Sciatic nerve (tissue), 2 donors: ENCODE data around the gene RNF144A. TPM values are rescaled to one million over a fixed set of nuclear protein-coding genes. Genes with fewer than 3 reads are reported as not detected.

Experiments used
- ATAC-seq: fragments of 200-7000 bp; cut with Tn5 transposase; one replicate; pipeline ENCODE4 v1.9.1; 2020; ENCODE audit warnings: mild to moderate bottlenecking, moderate library complexity
- DNase-seq: peaks from one replicate; pipeline ENCODE4 v3.0.0-alpha.2; 2020; ENCODE audit warnings: low spot score
- intact Hi-C: fragments of 100-400 bp; cut with DNase I; formaldehyde crosslinking; loops from one replicate; pipeline ENCODE4 v1.14.2; 2022
- total RNA-seq: library from RNA; stranded (reverse); fragmentation: NEBNext Ultra II Directional; extraction: Animal tissue kit (Norgen Biotek cat#: 25700); gene quantifications from one replicate; pipeline ENCODE4 v1.2.1, GENCODE V29; 2021
- donor health status: DM: no; HTN: no; CAD: no.
- donor health status: DM: no; HTN: no; CAD: no.

The RNF144A gene
- total RNA-seq, 1 donor from 2014 or later, result 42.5 TPM

DNA sequence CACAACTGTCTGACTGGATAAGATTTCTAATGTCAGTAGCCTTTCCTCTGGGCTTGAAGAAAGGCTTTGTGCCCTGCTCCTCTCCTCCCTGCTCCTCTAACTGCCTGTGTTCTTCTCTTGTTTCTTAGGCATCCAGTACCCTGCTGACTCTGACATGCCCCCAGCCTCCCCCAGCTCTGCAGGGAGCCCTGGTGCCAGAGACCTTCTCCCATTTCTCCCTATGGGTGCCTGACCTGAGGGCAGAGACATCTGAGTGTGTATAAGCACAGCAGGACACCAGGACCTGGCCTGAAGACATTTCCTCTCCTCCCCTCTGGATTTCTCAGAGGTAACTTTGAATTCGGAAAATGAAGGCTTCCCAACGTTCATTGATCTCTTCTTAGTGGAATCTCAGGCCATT, 23.6 kb downstream of the RNF144A start:
- intact Hi-C loops, result no loop called here
- ATAC-seq (no peak), DNase-seq (no peak)

DNA sequence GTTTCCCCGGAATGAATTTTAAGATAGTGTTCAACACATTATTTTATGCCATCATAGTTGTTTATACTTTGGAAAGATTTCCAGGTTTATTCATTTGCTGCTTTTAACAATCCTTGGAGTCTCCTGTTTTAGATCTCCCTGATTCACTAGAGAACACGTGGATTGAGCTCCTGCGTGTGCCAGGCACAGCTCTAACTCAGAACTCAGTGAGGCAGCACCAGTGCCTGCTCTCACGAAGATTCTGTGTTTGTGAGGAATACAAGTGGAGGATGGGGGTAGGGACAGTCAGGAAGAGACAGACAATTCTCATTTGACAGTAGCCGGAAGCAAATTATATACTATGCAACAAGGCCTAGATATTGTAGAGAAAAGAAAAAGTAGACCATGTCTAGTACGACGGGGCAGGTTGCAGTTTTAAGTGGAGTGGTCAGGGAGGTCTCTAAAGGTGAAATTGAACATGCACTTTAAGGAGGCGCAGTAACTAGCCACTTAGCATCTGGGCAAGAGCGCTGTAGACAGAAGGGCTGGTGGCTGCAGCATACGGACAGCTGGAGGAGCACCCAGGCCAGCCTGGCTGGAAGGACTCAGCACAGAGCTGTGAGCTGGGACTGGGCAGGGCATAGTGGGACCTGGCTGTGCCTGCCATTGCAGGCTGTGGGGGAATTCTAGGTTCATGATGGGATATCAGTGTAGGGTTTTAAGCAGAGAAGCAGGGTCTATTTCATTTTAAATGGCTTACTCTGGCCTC, 24.3 kb downstream of the RNF144A start:
- intact Hi-C loops, result no loop called here
- no peak for ATAC-seq
- DNase-seq, result no peak

DNA sequence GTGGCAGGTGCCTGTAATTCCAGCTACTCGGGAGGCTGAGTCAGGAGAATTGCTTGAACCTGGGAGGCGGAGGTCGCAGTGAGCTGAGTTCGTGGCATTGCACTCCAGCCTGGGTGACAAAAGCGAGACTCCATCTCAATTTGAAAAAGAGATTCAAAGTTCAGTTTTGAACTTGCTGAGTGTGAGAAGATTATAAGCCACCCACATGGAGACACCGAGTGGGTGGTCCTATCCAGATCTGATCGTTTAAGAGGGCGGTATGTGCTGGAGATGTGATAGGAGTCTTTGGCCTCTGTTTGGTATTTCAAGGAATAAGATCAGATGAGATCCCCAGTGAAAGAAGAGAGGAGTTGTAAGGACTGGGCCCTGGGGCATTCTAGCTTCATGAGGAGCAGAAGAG, 25.6 kb downstream of the RNF144A start:
- intact Hi-C loops, result no loop called here
- DNase-seq (no peak), ATAC-seq (no peak)

DNA sequence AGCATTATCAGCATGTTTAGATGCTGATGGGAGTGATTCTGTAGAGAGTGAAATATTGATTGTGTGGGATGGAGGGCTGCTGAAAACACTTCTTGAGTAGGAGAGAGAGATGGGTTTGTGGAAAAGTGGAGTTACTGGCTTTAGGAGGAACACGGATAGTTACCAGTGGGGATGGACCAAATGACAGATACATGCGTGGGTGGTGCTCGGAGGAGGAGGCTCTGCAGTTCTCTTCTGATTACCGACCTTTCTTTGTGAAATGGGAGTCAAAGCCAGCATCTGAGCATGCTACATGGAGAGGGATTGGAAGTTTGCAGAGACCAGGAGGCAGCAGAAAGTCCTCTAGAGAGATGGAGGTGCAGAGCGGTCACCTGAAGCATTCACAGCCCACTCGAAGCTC, 26.3 kb downstream of the RNF144A start:
- DNase-seq (no peak), ATAC-seq (no peak)
- intact Hi-C loops, result no loop called here

DNA sequence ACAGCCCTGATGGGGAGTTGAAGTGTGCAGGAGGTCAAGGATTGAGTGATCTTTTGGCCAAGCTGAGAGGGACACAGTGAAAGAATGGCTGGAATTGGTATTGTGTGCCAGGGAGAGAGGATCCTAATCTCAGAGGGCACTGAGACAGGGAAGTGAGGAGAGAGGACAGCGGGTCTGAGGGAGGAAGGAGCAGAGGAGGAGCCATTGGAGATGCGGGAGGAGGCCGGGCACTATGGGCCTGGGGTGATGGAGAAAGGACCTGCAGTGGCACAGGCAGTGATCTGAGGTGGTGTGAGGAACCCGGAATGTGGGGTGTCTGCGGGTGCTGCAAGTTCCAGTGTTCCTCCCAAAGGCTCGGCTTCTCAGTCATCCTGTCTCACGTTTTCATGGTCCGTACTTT, 26.8 kb downstream of the RNF144A start:
- intact Hi-C loops, result no loop called here
- DNase-seq (no peak), ATAC-seq (peak; percentile 21)

DNA sequence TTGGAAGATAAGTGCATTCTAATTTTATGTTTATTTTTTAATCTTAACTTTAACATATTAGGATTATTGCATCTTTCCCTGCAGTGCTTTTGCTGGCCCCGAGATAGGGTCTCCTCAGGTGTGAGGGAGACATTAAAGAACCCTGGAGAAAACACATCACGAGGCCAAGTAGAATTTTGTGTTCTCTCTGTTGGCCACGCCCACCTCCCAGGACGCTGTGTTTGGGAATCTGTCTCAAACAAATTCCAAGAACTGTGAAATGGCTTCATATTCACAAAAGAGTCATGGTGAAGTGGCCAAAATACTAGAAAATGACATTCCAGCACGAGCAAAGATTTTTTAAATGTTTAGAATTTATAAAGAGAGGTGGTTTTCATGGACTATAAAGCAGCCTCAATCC, 27.3 kb downstream of the RNF144A start:
- ATAC-seq, result peak; percentile 80
- intact Hi-C loops, result no loop called here
- no peak for DNase-seq

DNA sequence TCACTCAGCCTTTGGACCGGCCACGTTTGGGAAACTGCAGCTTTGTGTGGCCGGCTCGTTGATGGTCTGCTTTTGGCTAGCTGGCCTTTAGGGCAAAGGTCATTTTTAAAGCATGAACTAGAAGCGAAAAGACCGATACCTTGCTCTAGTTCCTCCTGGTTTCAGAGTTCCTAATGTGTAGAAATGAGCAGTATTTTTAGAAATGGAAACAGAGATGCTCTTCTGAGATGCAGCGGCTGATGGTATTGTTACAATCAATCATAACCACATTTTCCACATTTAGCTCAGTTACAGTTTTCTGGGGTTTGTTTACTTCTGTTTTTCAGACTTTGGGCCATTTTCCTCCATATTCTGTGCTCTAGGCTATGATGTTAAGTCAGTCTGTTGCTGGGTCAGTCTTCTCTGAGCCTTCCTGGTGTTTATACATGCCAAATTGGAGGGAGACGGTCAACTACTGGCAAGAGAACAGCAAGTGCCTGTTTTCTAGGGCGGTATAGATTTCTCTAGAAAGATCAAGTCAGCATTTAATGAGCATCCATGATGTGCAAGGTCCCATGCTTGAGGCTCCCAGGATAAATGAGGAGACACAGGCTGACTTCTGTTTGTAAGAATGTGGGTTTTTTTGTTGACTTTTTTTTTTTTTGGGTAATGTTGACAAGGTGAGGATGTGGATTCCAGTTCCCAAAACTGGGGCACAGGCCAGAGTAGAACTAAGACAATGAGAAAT, 28.0 kb downstream of the RNF144A start:
- DNase-seq, result no peak
- intact Hi-C loops, result no loop called here
- peak; percentile 35 for ATAC-seq

DNA sequence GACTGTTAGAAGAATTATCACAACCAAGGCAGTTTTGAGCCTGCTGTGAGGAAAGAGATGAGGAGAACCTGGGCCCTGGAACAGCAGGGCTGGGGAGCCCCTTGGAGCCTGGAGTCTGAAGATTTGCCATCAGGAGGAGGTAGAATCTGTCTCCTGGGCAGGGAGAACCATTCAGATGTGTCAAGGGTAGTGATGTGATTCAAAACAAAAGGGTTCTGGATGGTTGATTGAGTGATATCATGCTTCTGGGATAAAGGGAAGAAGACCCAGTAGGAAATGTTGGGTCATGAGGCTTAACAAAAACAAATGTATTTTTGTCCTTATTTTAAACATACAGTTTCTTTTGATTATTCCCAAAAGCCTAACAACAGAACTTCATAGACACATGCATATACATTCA, 28.6 kb downstream of the RNF144A start:
- no peak for ATAC-seq
- intact Hi-C loops, result no loop called here

DNA sequence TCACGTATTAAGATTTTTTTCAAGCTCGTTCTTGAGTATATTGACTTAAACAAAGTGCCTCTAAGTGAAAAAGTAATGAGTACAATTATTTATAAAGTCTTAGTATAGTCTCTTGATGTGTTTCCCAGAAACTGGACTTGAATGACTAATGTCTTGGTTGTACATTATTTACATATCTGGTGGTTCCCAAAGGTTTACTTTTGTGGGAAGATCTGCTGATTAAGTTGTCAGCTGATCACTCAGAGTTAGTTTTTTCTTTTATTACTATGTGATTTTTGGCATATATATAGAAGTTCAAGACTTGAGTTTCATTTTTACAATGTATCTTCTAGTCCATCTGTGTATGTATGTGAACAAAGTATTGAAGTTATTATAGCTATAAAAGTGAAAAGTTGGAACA, 29.5 kb downstream of the RNF144A start:
- intact Hi-C loops, result no loop called here
- ATAC-seq (no peak), DNase-seq (no peak)

More for the DNA sequence above, 28.6 kb downstream of the RNF144A start:
- DNase-seq, result no peak

DNA sequence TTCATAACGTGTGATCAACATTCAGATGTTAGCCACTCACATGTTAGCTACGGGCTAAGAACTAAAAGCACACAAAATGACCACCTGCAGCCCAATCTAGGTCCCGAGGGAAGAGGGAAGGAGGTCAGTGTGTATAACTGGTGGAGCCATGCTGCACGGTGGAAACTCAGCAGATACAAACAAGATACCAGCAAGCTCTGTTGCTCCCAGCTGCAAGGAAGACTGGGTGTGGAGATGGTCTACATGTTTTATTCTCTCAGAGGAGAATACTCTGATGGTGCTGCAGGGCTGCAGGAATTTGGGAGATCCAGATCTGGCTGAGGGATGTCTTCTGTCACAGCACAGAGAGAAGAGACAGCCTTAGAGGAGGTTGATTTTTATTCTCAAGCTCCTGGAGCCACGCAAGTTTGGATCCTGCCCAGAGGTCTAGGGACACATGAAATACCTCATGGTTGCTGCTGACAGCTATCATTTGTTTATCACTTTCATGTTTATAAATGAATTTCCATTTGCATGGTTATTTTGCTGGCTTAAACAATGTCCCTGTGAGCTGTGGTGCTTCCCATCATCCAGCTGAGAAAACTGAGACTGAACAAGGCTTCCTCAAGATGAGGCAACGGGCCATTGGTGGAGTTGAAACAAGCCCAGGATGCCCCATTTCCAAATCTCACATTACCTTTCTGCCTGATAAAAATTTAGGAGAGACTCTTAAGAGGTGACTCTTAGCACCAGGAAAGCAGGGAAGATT, 30.9 kb downstream of the RNF144A start:
- DNase-seq (no peak), ATAC-seq (no peak)
- intact Hi-C loops, result no loop called here

DNA sequence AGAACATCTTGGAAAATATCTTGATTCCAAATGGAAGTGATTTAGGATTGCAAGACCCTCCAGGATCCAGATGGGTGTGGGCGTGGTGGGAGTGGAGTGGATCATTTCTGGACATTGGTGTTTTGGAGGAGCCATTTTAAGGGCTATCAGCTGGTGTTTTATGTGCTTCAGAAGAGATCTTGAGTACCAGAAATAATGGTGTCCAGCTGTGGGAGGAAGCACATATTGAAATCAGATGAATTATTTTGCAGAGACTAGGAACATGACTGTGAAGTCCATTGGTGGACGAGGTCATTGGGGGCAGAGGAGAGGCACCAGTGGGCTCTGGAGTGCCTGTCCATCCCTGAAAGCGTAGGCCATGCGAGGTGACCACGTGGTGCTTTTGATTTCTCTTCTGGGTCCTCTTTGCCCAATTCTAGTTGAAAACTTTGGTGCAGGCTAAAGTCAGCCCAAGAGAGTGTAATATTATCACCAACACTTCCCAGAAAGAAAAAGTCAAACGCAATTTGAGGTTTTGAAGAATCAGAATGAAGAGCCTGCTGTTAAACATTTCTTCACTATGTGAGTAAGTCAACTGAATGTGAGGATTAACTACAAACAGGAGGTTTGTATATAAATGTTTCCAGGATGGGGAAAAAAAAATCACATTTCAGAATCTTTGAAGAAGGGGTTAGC, 31.6 kb downstream of the RNF144A start:
- ATAC-seq (peak; percentile 38), DNase-seq (no peak)
- intact Hi-C loops, result no loop called here

DNA sequence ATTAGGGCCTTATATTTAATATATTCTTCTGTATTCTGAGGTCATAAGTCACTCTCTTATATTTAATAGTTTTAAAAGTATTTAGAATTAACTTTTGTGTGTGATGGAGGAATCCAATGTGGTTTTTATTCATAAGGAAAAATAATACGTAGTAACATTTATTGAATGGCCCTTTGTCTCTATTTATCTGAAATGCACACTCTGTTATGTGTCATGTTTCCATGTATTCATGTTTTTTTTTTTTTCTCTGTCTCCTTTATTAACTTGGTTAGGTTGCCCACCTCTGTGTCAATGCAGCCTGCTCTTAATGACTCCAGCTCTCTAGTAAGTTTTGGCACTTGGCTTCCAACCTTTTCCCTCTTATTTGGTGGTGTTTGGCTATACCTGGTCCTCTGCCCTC, 33.8 kb downstream of the RNF144A start:
- ATAC-seq (no peak), DNase-seq (no peak)
- intact Hi-C loops, result no loop called here

DNA sequence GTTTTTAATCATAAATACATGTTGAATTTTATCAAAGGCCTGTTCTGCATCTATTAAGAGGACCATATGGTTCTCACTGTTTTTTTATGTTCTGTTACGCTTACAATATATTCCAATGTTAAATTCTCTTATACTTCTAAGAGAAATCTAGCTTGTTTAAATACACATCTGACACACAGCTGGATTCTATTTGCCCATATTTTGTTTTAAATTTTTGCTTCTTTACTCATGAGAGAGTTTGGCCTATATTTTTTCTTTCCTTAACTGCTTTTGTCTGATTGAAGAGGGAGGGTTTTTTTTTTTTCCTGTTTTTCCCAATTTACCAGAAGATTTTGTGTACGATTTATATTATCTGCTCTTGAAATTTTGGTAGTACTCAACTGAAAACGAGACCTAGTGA, 34.9 kb downstream of the RNF144A start:
- ATAC-seq, result no peak

DNA sequence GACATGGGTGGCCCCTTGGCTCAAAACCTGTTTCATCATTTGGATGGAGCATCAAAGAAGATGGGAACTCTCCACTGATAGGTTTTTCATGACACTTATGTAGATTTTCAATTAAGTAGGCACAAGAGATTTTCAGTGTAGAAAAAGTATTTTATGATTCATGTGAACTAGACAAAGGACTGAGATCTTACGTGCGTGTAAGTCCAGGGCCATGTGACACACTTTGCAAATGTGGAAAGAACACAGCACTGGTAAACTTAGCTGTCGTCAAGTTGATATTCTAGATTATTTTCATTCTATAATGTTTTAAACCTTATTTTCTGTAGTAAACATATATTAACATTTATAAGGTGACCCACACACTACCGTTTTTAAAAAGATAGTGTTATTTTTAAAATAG, 37.4 kb downstream of the RNF144A start:
- DNase-seq, result no peak
- intact Hi-C loops, result no loop called here
- peak; percentile 31 for ATAC-seq

More for the DNA sequence above, 34.9 kb downstream of the RNF144A start:
- intact Hi-C loops, result no loop called here
- DNase-seq, result no peak

DNA sequence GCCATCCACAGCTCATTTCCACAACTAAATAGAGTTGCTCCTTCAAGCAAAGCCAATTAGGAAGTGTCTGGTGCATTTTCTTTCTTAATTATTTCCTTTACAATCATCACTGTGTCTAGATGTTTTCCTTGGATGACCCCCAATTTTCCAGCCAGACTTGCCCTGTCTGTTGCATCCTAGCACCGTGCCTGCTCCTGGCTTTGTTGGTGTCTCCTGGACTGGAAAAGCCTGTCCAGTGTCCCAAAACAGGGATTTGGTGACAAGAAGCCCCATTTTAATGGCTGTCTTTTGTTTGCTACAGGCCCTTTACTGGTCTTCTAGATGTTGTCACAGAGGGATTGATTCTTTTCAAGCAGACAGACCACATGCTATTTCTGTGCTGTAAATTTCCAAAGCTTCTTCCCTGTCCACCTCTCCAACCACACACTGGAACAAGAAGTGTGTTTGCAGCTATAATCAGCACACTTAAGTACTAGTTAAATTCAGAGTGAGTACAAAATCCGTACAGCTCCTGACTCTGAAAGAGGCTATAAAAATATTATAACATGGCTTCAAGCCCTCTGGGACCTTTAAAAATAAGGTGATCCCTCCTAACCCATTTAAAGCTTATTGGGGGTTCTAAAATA, 38.4 kb downstream of the RNF144A start:
- DNase-seq, result no peak
- intact Hi-C loops, result no loop called here
- ATAC-seq, result no peak

DNA sequence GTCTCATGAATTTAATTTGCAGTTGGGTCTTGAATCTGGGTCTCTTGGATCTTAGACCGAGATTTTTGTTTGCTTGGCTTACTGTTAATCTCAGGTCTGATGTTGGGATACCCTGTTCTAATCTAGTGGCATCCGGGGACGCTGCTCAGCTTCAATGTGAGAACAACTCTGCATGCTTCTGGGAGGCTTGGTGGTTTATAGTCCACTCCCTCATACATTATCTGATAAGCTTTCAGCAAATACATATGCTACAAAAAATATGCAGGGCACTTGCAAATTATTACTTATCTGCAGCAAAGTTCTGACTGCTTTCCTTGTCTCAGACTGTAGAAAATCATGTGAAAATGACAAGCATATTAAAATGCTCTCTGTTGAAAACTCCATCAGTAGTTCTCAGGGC, 39.4 kb downstream of the RNF144A start:
- intact Hi-C loops, result no loop called here
- no peak for ATAC-seq
- DNase-seq, result no peak

DNA sequence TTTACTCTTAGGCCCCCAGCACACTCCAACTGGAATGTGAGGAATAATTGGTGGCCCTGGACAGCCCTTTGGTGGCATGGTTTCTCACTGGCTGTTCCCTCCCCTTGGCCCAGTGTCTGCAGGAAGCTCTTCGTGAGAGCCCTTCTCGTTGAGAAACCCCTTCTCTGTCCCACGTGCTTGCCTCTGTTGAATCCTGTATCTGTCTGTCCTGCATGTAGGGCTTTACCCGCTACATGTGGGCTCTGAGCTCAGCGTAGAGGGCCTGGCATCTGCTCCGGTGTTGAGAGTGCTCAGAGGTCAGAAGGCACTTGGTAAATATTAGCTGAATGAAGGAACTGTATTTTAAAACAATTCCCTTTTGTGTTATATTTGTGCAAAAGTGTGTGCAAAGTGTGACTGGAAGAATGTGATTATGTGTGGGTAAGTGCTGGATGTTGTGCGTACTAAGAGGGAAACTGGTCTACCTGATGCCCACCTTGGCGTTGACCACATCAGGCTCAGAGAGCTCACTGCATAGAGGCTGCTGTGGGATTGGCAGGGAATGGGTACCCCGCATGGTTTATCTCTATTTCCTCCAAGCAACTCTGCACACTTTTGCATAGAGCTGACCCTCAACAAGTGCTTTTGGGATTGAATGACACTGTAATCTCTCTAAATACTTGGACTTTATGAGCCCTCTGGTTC, 40.0 kb downstream of the RNF144A start:
- ATAC-seq (no peak), DNase-seq (no peak)
- intact Hi-C loops, result no loop called here

DNA sequence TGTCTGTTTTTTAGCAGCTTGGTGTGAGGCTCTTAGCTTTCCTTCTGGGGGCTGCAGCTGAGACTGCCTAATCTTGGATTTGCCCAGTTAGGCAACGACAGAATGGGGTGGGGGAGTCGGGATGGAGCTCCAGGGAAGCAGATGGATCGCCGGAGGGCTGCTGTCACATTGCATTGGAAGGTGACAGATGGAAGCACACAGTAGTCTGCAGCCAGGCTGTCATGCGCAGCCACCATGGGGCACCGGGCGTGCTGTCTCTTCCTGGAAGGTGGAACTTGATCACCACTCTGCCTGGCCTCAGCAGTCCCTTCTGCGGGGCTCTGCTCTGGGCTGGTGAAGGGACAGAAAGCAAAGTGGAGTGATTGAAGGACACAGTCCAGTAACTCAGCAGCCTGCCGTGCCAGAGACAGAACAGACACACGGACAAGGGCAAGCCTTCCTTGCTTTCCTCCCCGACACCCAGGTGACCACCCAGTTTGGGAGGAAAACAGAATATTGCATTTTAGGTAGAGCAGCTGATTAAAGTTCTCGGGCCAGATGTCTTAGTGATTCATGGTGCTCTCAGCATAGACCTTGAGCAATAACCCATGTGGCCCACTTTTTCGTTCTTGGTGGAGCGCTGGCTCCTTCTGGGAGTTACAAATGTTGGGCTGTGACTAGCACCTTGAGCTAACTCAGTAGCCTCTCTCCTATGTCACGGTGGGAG, 40.9 kb downstream of the RNF144A start:
- ATAC-seq, result peak; percentile 25
- intact Hi-C loops, result no loop called here
- no peak for DNase-seq
